OCI-LY1 (cell line): ENCODE data around the gene HELZ2.

ENCODE experiments used
- H2AFZ ChIP-seq: fragments of 200-600 bp; sonication (generic), shearing (Covaris generic); 2 replicates; pipeline ENCODE4 v1.6.0; 2014; ENCODE audit warnings: antibody characterized with exemption, mild to moderate bottlenecking, low read length
- H3F3A ChIP-seq: fragments of 200-600 bp; sonication (generic), shearing (Covaris generic); 2 replicates; pipeline ENCODE4 v1.6.0; 2014; ENCODE audit warnings: mild to moderate bottlenecking, antibody characterized with exemption, low read length, moderate library complexity; ENCODE audit not compliant: insufficient read depth
- H3K27ac ChIP-seq: fragments of 200-600 bp; sonication (generic); 2 replicates; pipeline ENCODE4 v1.5.1; 2014; ENCODE audit warnings: low read length, mixed run types, mild to moderate bottlenecking, low read depth; ENCODE audit not compliant: poor library complexity, severe bottlenecking
- H3K27me3 ChIP-seq: fragments of 200-600 bp; sonication (generic); 2 replicates; pipeline ENCODE4 v1.6.0; 2014; ENCODE audit warnings: antibody characterized with exemption, mild to moderate bottlenecking, low read length, moderate library complexity; ENCODE audit not compliant: insufficient read depth
- H3K36me3 ChIP-seq: fragments of 200-600 bp; sonication (generic); 2 replicates; pipeline ENCODE4 v1.6.1; 2014; ENCODE audit warnings: mild to moderate bottlenecking, antibody characterized with exemption, low read length, moderate library complexity, mixed read lengths; ENCODE audit not compliant: insufficient read depth
- H3K4me1 ChIP-seq: fragments of 200-600 bp; sonication (generic); 2 replicates; pipeline ENCODE4 v1.5.1; 2014; ENCODE audit warnings: mild to moderate bottlenecking, low read length, moderate library complexity; ENCODE audit not compliant: insufficient read depth, severe bottlenecking
- H3K4me2 ChIP-seq: fragments of 200-600 bp; sonication (generic), shearing (Covaris generic); 2 replicates; pipeline ENCODE4 v1.6.1; 2014; ENCODE audit warnings: low read length
- H3K4me3 ChIP-seq: fragments of 200-600 bp; sonication (generic); 2 replicates; pipeline ENCODE4 v1.5.1; 2014; ENCODE audit warnings: low read length, low read depth, mild to moderate bottlenecking, mixed read lengths; ENCODE audit not compliant: poor library complexity, severe bottlenecking
- H3K79me2 ChIP-seq: fragments of 200-600 bp; shearing (Covaris generic); 2 replicates; pipeline ENCODE4 v1.6.1; 2016; ENCODE audit warnings: mixed run types, low read length, mixed read lengths; ENCODE audit not compliant: insufficient read depth
- H3K9ac ChIP-seq: fragments of 200-600 bp; sonication (generic), shearing (Covaris generic); 2 replicates; pipeline ENCODE4 v1.6.1; 2014; ENCODE audit warnings: mild to moderate bottlenecking, low read length, mixed read lengths
- H3K9me2 ChIP-seq: fragments of 200-600 bp; sonication (generic), shearing (Covaris generic); 2 replicates; pipeline ENCODE4 v1.6.1; 2014; ENCODE audit warnings: low read depth, mild to moderate bottlenecking, low read length, mixed read lengths
- H3K9me3 ChIP-seq: fragments of 200-600 bp; shearing (Covaris generic); 2 replicates; pipeline ENCODE4 v1.6.1; 2014; ENCODE audit warnings: low read length, mixed read lengths
- H4K20me1 ChIP-seq: fragments of 200-600 bp; sonication (generic), shearing (Covaris generic); 2 replicates; pipeline ENCODE4 v1.6.0; 2016; ENCODE audit warnings: mild to moderate bottlenecking, low read length; ENCODE audit not compliant: insufficient read depth
- EZH2 ChIP-seq: fragments of 200-600 bp; sonication (generic), shearing (Covaris generic); IDR thresholded peaks from 2 replicates; pipeline ENCODE4 v1.8.0; 2017; ENCODE audit warnings: borderline replicate concordance, mixed run types, mild to moderate bottlenecking, antibody characterized with exemption, low read length, moderate library complexity, mixed read lengths
- TF ChIP-seq, protein P1 (sequence below): fragments of 200-600 bp; sonication (generic), shearing (Covaris generic); IDR thresholded peaks from 2 replicates; pipeline ENCODE4 v1.5.1; 2017; ENCODE audit warnings: mild to moderate bottlenecking, antibody characterized with exemption, low read length, moderate library complexity, mixed read lengths

HELZ2 gene

DNA sequence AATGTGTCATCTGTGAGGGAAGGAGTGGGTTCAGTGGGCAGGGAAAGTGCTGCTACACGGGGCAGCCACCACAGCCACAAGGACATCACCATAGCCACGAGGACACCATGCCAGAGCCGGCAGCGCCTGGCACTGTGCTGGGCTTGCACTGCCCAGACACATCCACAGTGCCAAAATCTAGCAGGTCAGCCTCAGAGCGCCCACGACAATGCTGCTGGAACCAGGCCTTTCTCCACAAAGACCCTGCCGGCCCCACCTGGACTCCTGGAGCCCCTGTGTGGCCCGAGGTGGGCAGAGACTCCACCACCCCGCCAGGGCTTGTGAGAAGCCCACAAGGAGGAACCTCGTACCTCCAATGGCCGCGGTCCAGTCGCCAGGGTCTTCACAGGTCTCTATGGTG, 18.6 kb upstream of the HELZ2 start:
- no peak overlapping the region for H3K4me3 ChIP-seq
- no peaks in the 10 kb centered on the region for H3F3A ChIP-seq
- H3K9me3 ChIP-seq = no peaks in the 10 kb centered on the region
- H3K36me3 ChIP-seq = peaks cover 60% of the 10 kb centered on the region
- H3K27ac ChIP-seq = no peak overlapping the region
- no peak overlapping the region for H3K4me2 ChIP-seq
- H3K79me2 ChIP-seq = no peaks in the 10 kb centered on the region
- no peak overlapping the region for H2AFZ ChIP-seq
- no peaks in the 10 kb centered on the region for H3K4me1 ChIP-seq
- no peaks in the 10 kb centered on the region for H3K9me2 ChIP-seq
- TF ChIP-seq EZH2 = no peak
- TF ChIP-seq, protein P1, sequence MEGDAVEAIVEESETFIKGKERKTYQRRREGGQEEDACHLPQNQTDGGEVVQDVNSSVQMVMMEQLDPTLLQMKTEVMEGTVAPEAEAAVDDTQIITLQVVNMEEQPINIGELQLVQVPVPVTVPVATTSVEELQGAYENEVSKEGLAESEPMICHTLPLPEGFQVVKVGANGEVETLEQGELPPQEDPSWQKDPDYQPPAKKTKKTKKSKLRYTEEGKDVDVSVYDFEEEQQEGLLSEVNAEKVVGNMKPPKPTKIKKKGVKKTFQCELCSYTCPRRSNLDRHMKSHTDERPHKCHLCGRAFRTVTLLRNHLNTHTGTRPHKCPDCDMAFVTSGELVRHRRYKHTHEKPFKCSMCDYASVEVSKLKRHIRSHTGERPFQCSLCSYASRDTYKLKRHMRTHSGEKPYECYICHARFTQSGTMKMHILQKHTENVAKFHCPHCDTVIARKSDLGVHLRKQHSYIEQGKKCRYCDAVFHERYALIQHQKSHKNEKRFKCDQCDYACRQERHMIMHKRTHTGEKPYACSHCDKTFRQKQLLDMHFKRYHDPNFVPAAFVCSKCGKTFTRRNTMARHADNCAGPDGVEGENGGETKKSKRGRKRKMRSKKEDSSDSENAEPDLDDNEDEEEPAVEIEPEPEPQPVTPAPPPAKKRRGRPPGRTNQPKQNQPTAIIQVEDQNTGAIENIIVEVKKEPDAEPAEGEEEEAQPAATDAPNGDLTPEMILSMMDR = no peak
- H3K27me3 ChIP-seq = no peaks in the 10 kb centered on the region
- no peaks in the 10 kb centered on the region for H4K20me1 ChIP-seq
- no peak overlapping the region for H3K9ac ChIP-seq

DNA sequence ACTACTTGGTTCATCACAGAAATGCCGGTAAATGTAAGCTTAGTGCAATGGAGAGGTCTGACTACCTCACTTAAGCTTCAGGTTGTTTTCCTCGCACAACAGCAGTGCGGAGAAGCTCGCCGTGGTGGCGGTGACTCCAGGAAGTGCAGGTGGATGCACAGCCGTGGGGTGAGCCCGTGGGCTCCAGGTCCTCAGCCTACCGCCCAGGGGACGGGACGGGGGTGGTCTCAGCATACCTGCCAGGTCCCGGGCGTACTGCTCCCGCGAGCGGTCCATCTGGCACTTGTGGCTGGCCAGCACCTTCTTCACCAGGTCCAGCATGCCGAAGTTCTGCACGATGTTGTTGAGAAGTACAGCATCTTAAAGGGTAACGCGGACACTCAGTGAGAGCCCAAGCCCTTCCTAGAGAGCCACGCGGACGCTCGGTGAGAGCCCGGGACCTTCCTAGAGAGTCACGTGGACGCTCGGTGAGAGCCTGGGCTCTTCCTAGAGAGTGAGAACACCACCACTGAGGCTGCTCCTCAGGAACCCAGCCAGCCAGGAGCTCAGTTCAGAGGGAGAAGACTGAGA, 17.8 kb upstream of the HELZ2 start:
- H3K4me1 ChIP-seq = no peaks in the 10 kb centered on the region
- H3K9me2 ChIP-seq = no peaks in the 10 kb centered on the region
- TF ChIP-seq, protein P1 = no peak
- TF ChIP-seq EZH2 = no peak
- no peaks in the 10 kb centered on the region for H3K79me2 ChIP-seq
- H2AFZ ChIP-seq = no peak overlapping the region
- H3K36me3 ChIP-seq = peaks cover 55% of the 10 kb centered on the region
- H3K9me3 ChIP-seq = no peaks in the 10 kb centered on the region
- H3K4me3 ChIP-seq = no peak overlapping the region
- H3K4me2 ChIP-seq = no peak overlapping the region
- H3F3A ChIP-seq = no peaks in the 10 kb centered on the region
- H3K27ac ChIP-seq = no peak overlapping the region
- H3K9ac ChIP-seq = no peak overlapping the region
- no peaks in the 10 kb centered on the region for H3K27me3 ChIP-seq
- no peaks in the 10 kb centered on the region for H4K20me1 ChIP-seq

GRCh38 chr20:63591147-63591533, 17.1 kb upstream of the HELZ2 start:
- no peaks in the 10 kb centered on the region for H3K27me3 ChIP-seq
- H3K36me3 ChIP-seq = peaks cover 48% of the 10 kb centered on the region
- no peaks in the 10 kb centered on the region for H3F3A ChIP-seq

More at GRCh38 chr20:63591147-63591533, 17.1 kb upstream of the HELZ2 start:
- Histone ChIP-seq H3K4me3 (no peak overlapping the region), H3K27ac (no peak overlapping the region), H3K9me3 (no peaks in the 10 kb centered on the region), H3K9me2 (no peaks in the 10 kb centered on the region), H3K4me1 (no peaks in the 10 kb centered on the region), H3K4me2 (no peak overlapping the region), H3K9ac (no peak overlapping the region), H2AFZ (no peak overlapping the region), H4K20me1 (no peaks in the 10 kb centered on the region), H3K79me2 (no peaks in the 10 kb centered on the region)
- no peak for TF ChIP-seq EZH2
- TF ChIP-seq, protein P1 = no peak
